D721Med (cell line): ENCODE data around the gene AP1G1.

Source experiments
- DNase-seq: peaks from one replicate; pipeline ENCODE4 v3.0.0; 2011; ENCODE audit warnings: low spot score; ENCODE audit not compliant: insufficient read length
- FAIRE-seq: peaks from 2 replicates; lab custom pipeline; 2011; peaks lifted over from hg19 to GRCh38; lab: Jason Lieb, UNC
- CTCF ChIP-seq: IDR thresholded peaks from 2 replicates; pipeline ENCODE4 v1.5.1; 2012; ENCODE audit warnings: mild to moderate bottlenecking, control low read depth; ENCODE audit not compliant: insufficient read depth; ENCODE audit errors: missing control alignments

Gene AP1G1

GRCh38 chr16:71754108-71754507 is 54.5 kb downstream of the AP1G1 start:
- TF ChIP-seq CTCF: no peak
- FAIRE-seq: no peak
- no peak for DNase-seq

- no peak for FAIRE-seq
- no peak for TF ChIP-seq CTCF
- no peak for DNase-seq
Measured at GRCh38 chr16:71748226-71748625, 60.4 kb downstream of the AP1G1 start.

- DNase-seq (no peak), FAIRE-seq (no peak)
- peak; percentile 86 for TF ChIP-seq CTCF
Measured at GRCh38 chr16:71746442-71747046, 62.1 kb downstream of the AP1G1 start.

- no peak for FAIRE-seq
- TF ChIP-seq CTCF: no peak
- no peak for DNase-seq
Measured at GRCh38 chr16:71738855-71739254, 69.8 kb downstream of the AP1G1 start.

GRCh38 chr16:71737501-71737900 is 71.1 kb downstream of the AP1G1 start:
- TF ChIP-seq CTCF: no peak
- FAIRE-seq: no peak

GRCh38 chr16:71734511-71734910 is 74.1 kb downstream of the AP1G1 start:
- FAIRE-seq: no peak
- no peak for TF ChIP-seq CTCF
- DNase-seq: no peak

More at GRCh38 chr16:71737501-71737900, 71.1 kb downstream of the AP1G1 start:
- DNase-seq: no peak

GRCh38 chr16:71732587-71732986 is 76.0 kb downstream of the AP1G1 start:
- FAIRE-seq (no peak), DNase-seq (no peak)
- TF ChIP-seq CTCF: no peak
